ENCODE measurements around the gene CDK2. TPM values are rescaled to one million over a fixed set of nuclear protein-coding genes. Genes with fewer than 3 reads are reported as not detected.

CDK2 gene
- total RNA-seq, 1 donor, result 38.5 TPM

- TF ChIP-seq CTCF (IDR thresholded peaks at IDR 0.05; ENCODE audit: insufficient read depth, low read length), result no peak
- no peak overlapping the region for H3K4me3 ChIP-seq (ENCODE audit: low read depth, low read length)
- DNase-seq (ENCODE audit: low read depth), result no peak
Measured at GRCh38 chr12:55957106-55957859, 9.3 kb upstream of the CDK2 start.

DNA sequence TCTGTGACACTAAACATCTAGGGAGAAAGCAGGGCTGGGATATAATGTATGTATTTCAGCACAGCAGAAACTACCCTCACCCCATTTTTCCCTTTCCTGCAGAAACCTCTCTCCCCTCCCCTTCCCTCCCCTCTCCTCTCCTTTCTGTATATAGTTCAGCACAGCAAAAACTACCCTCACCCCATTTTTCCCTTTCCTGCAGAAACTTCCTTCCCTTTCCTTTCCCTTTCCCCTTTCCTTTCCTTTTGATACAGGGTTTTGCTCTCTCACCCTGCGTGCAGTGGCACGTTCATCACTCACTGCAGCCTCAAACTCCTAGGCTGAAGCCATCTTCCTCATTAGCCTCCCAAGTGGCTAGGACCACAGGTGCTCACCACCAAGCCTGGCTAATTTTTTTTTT, 2.9 kb upstream of the CDK2 start:
- H3K4me3 ChIP-seq (ENCODE audit: low read depth, low read length), result no peak overlapping the region
- TF ChIP-seq CTCF (IDR thresholded peaks at IDR 0.05; ENCODE audit: insufficient read depth, low read length), result no peak
- DNase-seq (ENCODE audit: low read depth), result no peak

DNA sequence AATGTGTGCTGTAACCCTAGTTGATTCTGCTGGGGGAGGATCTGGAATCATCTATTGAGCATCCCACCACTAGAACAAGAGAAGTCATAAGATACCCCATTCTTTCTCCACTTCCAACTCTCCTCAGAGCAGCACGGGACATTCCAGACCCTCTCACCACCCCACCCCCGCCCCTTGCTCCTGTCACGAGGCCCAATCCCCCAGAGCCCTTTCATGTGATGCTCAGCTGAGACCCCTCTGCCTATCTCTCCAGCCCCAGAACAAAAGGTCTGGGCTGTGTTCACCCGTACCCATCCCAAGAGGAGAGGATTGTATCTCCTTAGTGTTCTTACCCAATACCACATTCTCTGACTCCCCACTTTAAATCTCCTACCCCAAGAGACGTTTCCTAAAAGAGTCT, 1.4 kb upstream of the CDK2 start:
- TF ChIP-seq CTCF (IDR thresholded peaks at IDR 0.05; ENCODE audit: insufficient read depth, low read length), result no peak
- no peak overlapping the region for H3K4me3 ChIP-seq (ENCODE audit: low read depth, low read length)
- DNase-seq (ENCODE audit: low read depth), result no peak

GRCh38 chr12:55965941-55966407, 656 bp upstream of the CDK2 start, which contains the start of gene PMEL:
Gene PMEL, minus strand, starts transcription at chr12:55966042. Its CDS starts 31 bp downstream, at chr12:55966011.
- no peak for TF ChIP-seq CTCF (IDR thresholded peaks at IDR 0.05; ENCODE audit: insufficient read depth, low read length)
- DNase-seq (ENCODE audit: low read depth), result no peak
- peak within 1 kb of the TSS; percentile 85 for H3K4me3 ChIP-seq (ENCODE audit: low read depth, low read length)

- H3K4me3 ChIP-seq (ENCODE audit: low read depth, low read length), result no peak overlapping the region
- TF ChIP-seq CTCF (IDR thresholded peaks at IDR 0.05; ENCODE audit: insufficient read depth, low read length), result no peak
- peak; percentile 31 for DNase-seq (ENCODE audit: low read depth)
Measured at GRCh38 chr12:55969356-55969755, 2.7 kb downstream of the CDK2 start.

DNA sequence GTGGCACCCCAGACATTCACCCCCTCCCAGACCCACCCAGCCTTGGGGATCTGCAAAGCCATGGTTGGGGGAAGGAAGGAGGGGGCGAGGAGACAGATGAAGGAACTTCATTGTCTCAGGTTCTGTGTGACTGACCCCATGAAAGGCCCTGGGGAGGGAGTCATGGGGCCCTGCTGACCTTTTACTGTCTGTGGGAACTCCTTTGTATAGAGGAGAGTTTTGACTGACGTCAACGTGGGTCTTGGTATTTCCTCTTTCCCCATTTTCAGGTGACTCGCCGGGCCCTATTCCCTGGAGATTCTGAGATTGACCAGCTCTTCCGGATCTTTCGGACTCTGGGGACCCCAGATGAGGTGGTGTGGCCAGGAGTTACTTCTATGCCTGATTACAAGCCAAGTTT, 4.1 kb downstream of the CDK2 start:
- TF ChIP-seq CTCF (IDR thresholded peaks at IDR 0.05; ENCODE audit: insufficient read depth, low read length), result no peak
- DNase-seq (ENCODE audit: low read depth), result peak; percentile 41

More for the DNA sequence above, 4.1 kb downstream of the CDK2 start:
- no peak overlapping the region for H3K4me3 ChIP-seq (ENCODE audit: low read depth, low read length)

Measured in fibroblast of the aortic adventitia (primary cell).